GM18499 (cell line): Measurements from ENCODE around the gene HOMER1.
"Not testable (repeated sequence)": the region's sequence is repeated elsewhere in the genome, so short reads cannot be mapped to it uniquely, and the experiment has no call there.

ENCODE experiments used
- ATAC-seq: cut with Tn5 transposase; IDR thresholded peaks from one replicate; pipeline ENCODE4 v1.9.1; 2021; ENCODE audit warnings: moderate number of reproducible peaks; ENCODE audit not compliant: insufficient read depth, unreplicated experiment

Gene HOMER1

DNA sequence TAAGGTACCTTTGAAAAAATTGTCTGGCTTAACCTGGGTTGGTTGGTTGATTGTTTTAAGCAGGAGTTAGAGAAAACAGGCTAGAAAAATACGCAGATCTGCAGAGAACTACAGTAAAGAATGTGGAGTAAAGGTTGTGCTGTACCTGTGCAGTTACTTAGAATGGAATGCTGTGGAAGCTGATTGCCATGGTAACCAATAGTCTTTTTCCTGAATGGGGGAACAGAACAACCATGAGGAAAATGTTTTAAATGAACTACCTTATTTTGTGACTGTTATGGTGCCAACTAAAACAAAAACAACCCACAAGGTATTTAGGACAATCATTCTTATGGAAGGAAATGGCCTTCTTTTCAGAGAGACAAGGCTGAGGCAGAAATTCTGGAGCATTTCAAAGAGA is 4.8 kb upstream of the HOMER1 start:
- ATAC-seq, result no peak

- no peak for ATAC-seq
These were observed 3.7 kb upstream of the HOMER1 start for GRCh38 chr5:79517601-79518000.

- no peak for ATAC-seq
These were observed 3.1 kb upstream of the HOMER1 start for GRCh38 chr5:79516986-79517385.

- ATAC-seq, result not testable (repeated sequence)
These were observed 2.4 kb upstream of the HOMER1 start for GRCh38 chr5:79516331-79516730.

DNA sequence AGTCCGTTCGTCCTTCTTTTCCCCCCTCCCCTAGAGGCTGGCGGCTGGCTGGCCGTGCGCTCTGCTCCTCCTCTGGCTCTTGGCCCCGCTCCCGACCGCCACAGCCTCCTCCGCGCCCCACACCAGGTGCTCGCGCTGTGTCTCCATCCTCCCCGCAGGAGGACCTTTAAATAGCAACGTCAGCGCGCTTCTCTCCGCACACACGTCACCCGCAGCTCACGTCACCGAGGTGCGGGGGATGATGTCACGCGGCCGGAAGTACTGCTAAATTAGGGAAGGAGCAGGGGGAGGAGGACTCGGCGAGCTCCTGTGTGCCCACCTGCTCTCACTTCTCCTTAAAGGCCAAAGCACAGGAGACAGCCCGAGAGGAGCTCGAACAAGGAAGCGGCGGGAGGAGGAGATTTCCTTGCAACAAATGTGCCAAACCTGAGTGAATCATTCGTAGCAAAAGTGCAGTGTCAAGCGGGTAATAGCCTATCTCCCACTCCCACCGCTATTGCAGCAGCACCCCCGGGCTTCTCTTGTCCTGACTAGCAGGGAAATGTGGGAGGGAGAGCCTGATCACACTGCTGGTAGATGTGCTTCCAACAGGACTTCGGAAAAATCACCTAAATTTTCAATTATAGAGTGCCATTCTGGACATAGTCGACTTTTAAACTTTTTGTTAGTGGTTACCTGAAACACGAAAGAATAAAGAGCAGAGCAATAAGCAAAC is 614 bp upstream of the HOMER1 start:
- ATAC-seq, result peak; percentile 83

DNA sequence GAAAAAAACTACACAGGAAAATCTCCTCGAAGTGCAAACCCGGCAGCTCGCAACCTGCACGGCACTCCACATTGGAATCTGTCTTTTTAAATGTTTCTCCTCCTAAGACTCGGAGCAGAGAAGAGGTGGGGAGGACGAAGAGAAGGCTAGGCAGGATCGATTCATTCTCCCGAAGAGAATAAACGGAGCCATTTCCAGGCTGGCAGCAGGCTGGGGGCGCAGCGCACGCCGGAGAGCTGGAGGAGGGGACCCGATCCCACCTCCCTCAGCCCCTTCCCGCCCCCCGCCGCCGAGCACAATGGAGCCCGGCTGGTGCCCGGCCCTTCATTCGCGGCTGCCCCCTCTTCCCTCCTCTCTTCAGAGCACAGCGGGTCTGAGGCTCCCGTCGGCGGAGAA is 628 bp downstream of the HOMER1 start:
- no peak for ATAC-seq

GRCh38 chr5:79512471-79513307 is 1.2 kb downstream of the HOMER1 start:
- no peak for ATAC-seq

DNA sequence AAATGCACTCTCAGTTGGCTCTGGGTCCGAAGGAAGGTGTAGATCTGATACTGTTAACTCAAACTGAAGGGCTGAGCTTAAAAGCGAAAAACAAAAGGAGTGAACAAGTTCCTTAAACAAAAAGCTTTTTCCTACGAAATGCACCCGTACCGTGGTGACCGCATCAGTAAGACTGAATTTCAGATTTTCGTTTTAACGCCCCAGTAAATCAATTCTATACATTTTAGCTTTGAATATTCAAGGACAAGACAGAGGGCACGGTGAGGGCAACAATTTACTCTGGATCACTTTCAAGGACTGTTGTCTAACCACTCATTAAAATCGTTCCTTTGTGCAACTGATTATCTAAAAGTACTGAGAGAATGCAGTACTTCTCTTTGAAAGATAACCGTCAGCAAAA is 1.9 kb downstream of the HOMER1 start:
- ATAC-seq, result no peak

DNA sequence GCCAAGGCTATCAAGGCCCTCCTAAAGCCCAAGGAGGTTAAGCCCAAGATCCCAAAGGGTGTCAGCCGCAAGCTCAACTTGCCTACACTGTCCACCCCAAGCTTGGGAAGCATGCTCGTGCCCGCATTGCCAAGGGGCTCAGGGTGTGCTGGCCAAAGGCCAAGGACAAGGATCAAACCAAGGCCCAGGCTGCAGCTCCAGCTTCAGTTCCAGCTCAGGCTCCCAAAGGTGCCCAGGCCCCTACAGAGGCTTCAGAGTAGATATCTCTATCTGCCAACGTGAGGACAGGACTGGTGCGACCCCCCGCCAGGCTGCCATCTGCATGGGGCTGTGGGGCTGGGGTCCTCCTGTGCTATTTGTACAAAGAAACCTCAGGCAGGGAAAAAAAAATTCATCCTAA is 3.3 kb downstream of the HOMER1 start:
- ATAC-seq, result no peak

DNA sequence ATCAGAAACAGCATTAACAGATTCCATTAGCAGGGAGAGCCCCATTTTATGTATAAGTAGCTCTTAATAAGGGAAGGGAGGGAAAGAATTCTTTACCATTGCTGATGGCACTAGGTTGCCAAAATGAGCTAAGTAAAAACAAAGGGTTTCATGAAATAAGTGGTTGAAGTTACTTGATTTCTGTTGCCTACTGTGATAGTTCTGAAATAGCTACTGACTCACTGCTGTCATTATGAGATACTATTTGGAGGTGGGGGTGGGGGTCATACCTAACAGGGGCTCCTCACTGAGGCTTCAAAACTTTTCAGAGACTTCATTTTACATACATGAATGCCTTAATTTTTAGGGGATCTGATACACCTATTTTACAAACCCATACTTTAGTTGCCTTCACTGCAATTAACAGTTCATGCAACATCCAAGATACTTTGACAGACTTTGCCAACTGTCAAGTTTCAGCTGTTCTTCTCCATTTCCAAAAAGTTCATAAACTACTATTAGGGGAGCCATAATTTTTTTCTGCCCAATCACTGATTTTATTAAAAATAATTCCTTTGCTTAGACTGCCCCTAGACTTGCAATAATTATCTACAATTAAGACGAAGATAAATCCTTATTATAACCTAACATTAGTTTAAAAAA is 4.6 kb downstream of the HOMER1 start:
- no peak for ATAC-seq

DNA sequence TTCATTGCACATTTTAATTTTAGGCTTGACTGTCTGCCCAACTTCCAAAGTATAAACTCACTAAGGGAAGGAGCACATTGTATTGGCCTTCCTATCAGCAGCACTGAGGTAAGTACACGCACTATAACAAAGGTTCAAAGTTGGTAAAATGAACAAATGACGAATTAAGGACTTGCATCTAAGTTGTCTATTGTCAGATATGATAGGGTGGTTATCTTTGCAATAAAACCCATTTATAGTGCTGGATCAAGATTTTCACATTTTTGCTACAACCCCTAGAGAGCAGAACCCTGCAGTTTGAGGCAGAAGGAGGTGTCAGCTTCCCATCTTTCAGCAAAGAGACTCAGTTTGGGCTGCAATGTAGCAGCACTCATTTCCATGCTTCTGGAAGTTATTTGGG is 5.1 kb downstream of the HOMER1 start:
- no peak for ATAC-seq

DNA sequence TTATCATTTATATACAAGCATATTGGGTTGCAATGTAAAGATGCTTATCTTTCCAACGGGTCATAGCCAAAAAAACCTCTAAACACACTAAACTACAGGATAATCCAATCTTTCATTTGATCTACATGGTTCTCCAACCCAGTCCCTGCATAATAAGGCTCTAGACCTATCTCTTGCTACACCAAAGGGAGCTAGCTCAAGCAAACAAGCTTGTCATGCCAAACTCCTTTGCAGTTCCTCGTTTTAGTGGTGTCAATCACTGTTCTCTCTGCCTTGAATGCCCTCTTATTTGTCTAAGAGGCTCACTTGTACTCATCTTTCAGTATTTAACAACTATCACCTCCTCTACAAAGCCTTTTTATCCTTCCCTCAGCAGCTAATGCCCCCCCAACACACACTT is 5.6 kb downstream of the HOMER1 start:
- no peak for ATAC-seq

GRCh38 chr5:79507251-79508205 is 6.4 kb downstream of the HOMER1 start:
- no peak for ATAC-seq

- no peak for ATAC-seq
These were observed 8.8 kb downstream of the HOMER1 start for GRCh38 chr5:79505138-79505537.

GRCh38 chr5:79503794-79504495 is 10.0 kb downstream of the HOMER1 start:
- no peak for ATAC-seq

DNA sequence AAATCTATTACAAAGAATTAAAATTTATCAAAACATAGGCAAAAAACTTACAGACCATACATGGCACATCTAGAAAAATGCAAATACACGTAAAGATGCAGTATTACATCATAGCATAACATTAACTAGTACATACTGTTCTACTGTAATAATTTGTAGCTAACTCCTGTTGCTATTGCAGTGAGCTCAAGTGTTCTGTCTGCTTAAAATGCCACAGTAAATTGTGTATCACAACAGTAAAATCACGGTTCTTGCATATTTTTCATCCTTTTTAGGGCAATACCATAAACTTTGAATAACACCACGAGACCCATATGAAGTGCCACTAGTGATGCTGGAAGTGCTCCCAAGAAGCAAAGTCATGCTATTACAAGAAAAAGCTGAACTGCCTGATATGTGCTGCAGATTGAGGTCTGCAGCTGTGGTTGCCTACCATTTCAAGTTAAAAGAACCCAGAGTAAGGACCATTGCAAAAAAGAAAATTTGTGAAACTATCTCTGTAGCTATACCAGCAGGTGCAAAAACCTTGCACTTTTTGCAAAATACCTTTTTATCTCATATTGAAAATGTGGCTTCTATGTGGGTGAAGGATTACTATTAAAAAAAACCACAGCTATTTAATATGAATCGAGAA is 14.2 kb downstream of the HOMER1 start:
- ATAC-seq, result no peak

DNA sequence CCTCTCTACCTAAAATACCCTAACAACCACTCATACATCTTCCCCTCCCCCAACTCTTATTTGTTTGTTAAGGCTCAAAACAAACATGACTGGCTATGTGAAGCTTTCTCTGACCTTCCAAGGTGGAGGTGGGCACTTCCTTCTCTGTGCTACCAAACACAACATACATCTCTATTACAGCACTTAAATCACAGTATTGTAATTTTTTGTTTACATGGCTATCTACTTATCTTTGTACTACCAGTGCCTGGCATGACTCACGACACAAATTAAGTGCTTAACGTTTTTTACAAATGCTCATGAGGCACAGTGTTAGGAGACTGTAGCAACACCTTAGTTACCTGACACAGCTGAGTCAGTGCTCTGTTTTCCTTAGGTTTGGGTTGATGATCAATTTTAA is 18.6 kb downstream of the HOMER1 start:
- no peak for ATAC-seq

GRCh38 chr5:79493596-79494345 is 20.2 kb downstream of the HOMER1 start:
- ATAC-seq, result no peak
